Measurements from ENCODE around the gene GDPGP1. TPM values are rescaled to one million over a fixed set of nuclear protein-coding genes. Genes with fewer than 3 reads are reported as not detected.

The GDPGP1 gene
- total and polyA plus RNA-seq, 2 experiments from 2014 or later: 0.61 to 3.8 TPM

DNA sequence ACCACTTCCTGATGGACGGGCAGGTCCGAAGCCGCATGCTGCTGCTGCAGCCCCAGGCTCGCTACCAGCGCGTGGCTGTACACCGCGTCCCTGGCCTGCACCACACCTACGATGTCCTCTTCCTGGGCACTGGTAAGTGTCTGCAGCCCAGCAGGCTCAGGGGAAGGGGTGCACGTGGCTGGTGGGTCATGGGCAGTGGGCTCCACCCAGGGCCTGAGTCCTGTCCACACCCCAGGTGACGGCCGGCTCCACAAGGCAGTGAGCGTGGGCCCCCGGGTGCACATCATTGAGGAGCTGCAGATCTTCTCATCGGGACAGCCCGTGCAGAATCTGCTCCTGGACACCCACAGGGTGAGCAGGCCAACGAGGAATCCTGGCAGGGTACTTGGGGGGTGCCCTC is 9.0 kb upstream of the GDPGP1 start (continued):
- TF ChIP-seq, protein P1, sequence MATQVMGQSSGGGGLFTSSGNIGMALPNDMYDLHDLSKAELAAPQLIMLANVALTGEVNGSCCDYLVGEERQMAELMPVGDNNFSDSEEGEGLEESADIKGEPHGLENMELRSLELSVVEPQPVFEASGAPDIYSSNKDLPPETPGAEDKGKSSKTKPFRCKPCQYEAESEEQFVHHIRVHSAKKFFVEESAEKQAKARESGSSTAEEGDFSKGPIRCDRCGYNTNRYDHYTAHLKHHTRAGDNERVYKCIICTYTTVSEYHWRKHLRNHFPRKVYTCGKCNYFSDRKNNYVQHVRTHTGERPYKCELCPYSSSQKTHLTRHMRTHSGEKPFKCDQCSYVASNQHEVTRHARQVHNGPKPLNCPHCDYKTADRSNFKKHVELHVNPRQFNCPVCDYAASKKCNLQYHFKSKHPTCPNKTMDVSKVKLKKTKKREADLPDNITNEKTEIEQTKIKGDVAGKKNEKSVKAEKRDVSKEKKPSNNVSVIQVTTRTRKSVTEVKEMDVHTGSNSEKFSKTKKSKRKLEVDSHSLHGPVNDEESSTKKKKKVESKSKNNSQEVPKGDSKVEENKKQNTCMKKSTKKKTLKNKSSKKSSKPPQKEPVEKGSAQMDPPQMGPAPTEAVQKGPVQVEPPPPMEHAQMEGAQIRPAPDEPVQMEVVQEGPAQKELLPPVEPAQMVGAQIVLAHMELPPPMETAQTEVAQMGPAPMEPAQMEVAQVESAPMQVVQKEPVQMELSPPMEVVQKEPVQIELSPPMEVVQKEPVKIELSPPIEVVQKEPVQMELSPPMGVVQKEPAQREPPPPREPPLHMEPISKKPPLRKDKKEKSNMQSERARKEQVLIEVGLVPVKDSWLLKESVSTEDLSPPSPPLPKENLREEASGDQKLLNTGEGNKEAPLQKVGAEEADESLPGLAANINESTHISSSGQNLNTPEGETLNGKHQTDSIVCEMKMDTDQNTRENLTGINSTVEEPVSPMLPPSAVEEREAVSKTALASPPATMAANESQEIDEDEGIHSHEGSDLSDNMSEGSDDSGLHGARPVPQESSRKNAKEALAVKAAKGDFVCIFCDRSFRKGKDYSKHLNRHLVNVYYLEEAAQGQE (IDR thresholded peaks at IDR 0.05; ENCODE audit: unreplicated experiment): no peak
- TF ChIP-seq ZNF114 (CRISPR knock-in tag; IDR thresholded peaks at IDR 0.05) (no peak), NANOG (IDR thresholded peaks at IDR 0.05; ENCODE audit: borderline replicate concordance) (no peak)

DNA sequence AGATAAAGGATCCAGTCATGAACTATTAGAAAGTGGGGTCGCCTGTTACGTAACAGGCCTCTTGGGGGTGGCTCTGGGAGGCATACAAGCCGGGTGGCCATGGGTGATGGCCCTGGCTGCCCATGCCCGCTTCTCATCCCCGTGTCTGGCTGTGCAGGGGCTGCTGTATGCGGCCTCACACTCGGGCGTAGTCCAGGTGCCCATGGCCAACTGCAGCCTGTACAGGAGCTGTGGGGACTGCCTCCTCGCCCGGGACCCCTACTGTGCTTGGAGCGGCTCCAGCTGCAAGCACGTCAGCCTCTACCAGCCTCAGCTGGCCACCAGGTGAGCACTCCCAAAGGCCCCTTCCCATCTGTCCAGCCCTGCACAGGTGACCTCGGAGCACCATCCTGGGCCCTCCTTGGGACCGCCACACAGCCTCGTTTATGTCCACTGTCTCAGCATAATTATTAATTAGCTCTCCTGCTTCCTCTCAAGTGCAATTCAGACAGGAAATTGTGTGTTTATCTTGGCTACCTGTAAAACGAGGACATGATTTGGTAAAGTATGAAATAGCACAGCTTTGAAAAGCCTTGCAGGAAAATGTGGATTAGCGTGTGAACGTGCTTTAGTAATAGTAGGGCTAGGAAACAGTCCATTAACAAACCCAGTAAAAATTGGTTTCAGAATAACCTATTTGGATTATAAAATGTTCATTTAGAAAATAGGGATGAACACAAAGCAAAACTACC is 8.3 kb upstream of the GDPGP1 start:
- ATAC-seq: no peak
- no peaks in the 10 kb centered on the region for H3K4me1 ChIP-seq (ENCODE audit: insufficient read depth)
- H3K4me3 Mint-ChIP-seq: no peak overlapping the region
- TF ChIP-seq ZNF114 (CRISPR knock-in tag; IDR thresholded peaks at IDR 0.05): no peak
- no peak for TF ChIP-seq NANOG (IDR thresholded peaks at IDR 0.05; ENCODE audit: borderline replicate concordance)
- TF ChIP-seq STAT1 (IDR thresholded peaks at IDR 0.05; ENCODE audit: unreplicated experiment): no peak
- TF ChIP-seq, protein P2, sequence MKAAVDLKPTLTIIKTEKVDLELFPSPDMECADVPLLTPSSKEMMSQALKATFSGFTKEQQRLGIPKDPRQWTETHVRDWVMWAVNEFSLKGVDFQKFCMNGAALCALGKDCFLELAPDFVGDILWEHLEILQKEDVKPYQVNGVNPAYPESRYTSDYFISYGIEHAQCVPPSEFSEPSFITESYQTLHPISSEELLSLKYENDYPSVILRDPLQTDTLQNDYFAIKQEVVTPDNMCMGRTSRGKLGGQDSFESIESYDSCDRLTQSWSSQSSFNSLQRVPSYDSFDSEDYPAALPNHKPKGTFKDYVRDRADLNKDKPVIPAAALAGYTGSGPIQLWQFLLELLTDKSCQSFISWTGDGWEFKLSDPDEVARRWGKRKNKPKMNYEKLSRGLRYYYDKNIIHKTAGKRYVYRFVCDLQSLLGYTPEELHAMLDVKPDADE (IDR thresholded peaks at IDR 0.05): no peak
- TF ChIP-seq JUNB (IDR thresholded peaks at IDR 0.05; ENCODE audit: unreplicated experiment): no peak
- no peak for TF ChIP-seq POLR2AphosphoS5 (IDR thresholded peaks at IDR 0.05; ENCODE audit: low read depth)
- no peak for TF ChIP-seq EZH2phosphoT487 (IDR thresholded peaks at IDR 0.05; ENCODE audit: unreplicated experiment)
- TF ChIP-seq, protein P3, sequence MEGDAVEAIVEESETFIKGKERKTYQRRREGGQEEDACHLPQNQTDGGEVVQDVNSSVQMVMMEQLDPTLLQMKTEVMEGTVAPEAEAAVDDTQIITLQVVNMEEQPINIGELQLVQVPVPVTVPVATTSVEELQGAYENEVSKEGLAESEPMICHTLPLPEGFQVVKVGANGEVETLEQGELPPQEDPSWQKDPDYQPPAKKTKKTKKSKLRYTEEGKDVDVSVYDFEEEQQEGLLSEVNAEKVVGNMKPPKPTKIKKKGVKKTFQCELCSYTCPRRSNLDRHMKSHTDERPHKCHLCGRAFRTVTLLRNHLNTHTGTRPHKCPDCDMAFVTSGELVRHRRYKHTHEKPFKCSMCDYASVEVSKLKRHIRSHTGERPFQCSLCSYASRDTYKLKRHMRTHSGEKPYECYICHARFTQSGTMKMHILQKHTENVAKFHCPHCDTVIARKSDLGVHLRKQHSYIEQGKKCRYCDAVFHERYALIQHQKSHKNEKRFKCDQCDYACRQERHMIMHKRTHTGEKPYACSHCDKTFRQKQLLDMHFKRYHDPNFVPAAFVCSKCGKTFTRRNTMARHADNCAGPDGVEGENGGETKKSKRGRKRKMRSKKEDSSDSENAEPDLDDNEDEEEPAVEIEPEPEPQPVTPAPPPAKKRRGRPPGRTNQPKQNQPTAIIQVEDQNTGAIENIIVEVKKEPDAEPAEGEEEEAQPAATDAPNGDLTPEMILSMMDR (conservative IDR thresholded peaks at IDR 0.05; ENCODE audit: low read depth in 2 of 2): no peak
- TF ChIP-seq, protein P4, sequence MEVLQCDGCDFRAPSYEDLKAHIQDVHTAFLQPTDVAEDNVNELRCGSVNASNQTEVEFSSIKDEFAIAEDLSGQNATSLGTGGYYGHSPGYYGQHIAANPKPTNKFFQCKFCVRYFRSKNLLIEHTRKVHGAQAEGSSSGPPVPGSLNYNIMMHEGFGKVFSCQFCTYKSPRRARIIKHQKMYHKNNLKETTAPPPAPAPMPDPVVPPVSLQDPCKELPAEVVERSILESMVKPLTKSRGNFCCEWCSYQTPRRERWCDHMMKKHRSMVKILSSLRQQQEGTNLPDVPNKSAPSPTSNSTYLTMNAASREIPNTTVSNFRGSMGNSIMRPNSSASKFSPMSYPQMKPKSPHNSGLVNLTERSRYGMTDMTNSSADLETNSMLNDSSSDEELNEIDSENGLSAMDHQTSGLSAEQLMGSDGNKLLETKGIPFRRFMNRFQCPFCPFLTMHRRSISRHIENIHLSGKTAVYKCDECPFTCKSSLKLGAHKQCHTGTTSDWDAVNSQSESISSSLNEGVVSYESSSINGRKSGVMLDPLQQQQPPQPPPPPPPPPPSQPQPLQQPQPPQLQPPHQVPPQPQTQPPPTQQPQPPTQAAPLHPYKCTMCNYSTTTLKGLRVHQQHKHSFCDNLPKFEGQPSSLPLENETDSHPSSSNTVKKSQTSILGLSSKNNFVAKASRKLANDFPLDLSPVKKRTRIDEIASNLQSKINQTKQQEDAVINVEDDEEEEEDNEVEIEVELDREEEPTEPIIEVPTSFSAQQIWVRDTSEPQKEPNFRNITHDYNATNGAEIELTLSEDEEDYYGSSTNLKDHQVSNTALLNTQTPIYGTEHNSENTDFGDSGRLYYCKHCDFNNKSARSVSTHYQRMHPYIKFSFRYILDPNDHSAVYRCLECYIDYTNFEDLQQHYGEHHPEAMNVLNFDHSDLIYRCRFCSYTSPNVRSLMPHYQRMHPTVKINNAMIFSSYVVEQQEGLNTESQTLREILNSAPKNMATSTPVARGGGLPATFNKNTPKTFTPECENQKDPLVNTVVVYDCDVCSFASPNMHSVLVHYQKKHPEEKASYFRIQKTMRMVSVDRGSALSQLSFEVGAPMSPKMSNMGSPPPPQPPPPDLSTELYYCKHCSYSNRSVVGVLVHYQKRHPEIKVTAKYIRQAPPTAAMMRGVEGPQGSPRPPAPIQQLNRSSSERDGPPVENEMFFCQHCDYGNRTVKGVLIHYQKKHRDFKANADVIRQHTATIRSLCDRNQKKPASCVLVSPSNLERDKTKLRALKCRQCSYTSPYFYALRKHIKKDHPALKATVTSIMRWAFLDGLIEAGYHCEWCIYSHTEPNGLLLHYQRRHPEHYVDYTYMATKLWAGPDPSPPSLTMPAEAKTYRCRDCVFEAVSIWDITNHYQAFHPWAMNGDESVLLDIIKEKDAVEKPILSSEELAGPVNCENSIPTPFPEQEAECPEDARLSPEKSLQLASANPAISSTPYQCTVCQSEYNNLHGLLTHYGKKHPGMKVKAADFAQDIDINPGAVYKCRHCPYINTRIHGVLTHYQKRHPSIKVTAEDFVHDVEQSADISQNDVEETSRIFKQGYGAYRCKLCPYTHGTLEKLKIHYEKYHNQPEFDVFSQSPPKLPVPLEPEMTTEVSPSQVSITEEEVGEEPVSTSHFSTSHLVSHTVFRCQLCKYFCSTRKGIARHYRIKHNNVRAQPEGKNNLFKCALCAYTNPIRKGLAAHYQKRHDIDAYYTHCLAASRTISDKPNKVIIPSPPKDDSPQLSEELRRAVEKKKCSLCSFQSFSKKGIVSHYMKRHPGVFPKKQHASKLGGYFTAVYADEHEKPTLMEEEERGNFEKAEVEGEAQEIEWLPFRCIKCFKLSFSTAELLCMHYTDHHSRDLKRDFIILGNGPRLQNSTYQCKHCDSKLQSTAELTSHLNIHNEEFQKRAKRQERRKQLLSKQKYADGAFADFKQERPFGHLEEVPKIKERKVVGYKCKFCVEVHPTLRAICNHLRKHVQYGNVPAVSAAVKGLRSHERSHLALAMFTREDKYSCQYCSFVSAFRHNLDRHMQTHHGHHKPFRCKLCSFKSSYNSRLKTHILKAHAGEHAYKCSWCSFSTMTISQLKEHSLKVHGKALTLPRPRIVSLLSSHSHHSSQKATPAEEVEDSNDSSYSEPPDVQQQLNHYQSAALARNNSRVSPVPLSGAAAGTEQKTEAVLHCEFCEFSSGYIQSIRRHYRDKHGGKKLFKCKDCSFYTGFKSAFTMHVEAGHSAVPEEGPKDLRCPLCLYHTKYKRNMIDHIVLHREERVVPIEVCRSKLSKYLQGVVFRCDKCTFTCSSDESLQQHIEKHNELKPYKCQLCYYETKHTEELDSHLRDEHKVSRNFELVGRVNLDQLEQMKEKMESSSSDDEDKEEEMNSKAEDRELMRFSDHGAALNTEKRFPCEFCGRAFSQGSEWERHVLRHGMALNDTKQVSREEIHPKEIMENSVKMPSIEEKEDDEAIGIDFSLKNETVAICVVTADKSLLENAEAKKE (CRISPR knock-in tag; IDR thresholded peaks at IDR 0.05): no peak
- no peak for TF ChIP-seq ZNF331 (CRISPR knock-in tag; IDR thresholded peaks at IDR 0.05; ENCODE audit: low read depth)
- no peak for TF ChIP-seq CREB1 (CRISPR knock-in tag; IDR thresholded peaks at IDR 0.05; ENCODE audit: low read depth)

More for the DNA sequence above, 8.3 kb upstream of the GDPGP1 start:
- H3K9me2 ChIP-seq (ENCODE audit: insufficient read depth): no peaks in the 10 kb centered on the region
- no peak overlapping the region for H3K4me3 ChIP-seq
- no peak overlapping the region for H3K4me2 ChIP-seq
- no peak overlapping the region for H3K27ac ChIP-seq (ENCODE audit: low read depth)
- no peaks in the 10 kb centered on the region for H3F3A ChIP-seq (replicated peaks; ENCODE audit: low read depth)
- no peaks in the 10 kb centered on the region for H3K27me3 ChIP-seq (ENCODE audit: insufficient read depth)
- H4K20me1 ChIP-seq (replicated peaks; ENCODE audit: insufficient read depth): no peaks in the 10 kb centered on the region; the same call in 1 of the 2 replicates
- no peak overlapping the region for H3K27ac Mint-ChIP-seq
- no peak for DNase-seq (ENCODE audit: low spot score)
- H3K79me2 ChIP-seq (replicated peaks; ENCODE audit: insufficient read depth): no peaks in the 10 kb centered on the region
- H3K4me1 Mint-ChIP-seq: no peaks in the 10 kb centered on the region
- H3K36me3 ChIP-seq (ENCODE audit: insufficient read depth): peaks cover 12% of the 10 kb centered on the region
- H3K27me3 Mint-ChIP-seq (ENCODE audit: insufficient read depth, low read depth, poor library complexity): peaks cover 8% of the 10 kb centered on the region
- peaks cover 35% of the 10 kb centered on the region for H3K36me3 Mint-ChIP-seq (ENCODE audit: low read depth)
- H2AFZ ChIP-seq: no peak overlapping the region
- no peaks in the 10 kb centered on the region for H3K9me3 Mint-ChIP-seq
